Chondrocyte (in vitro differentiated cells): Measurements from ENCODE around the gene GABRQ. TPM values are rescaled to one million over a fixed set of nuclear protein-coding genes. Genes with fewer than 3 reads are reported as not detected.

Source experiments
- total RNA-seq: library from RNA; stranded (reverse); gene quantifications from 3 replicates; pipeline ENCODE4 v1.2.1, GENCODE V29; 2021

The GABRQ gene
- total RNA-seq, 1 donor from 2014 or later: not detected

Other genes starting within 250 kb of the GABRQ start
- gene GABRA3, start 186.6 kb upstream of the GABRQ start, total RNA-seq: not detected in 3 replicates
- gene MAGEA3, start 60.9 kb downstream of the GABRQ start, total RNA-seq: not detected in 3 replicates
- not detected in 3 replicates for gene CSAG2, start 71.4 kb downstream of the GABRQ start, total RNA-seq
- gene MAGEA2B, start 76.7 kb downstream of the GABRQ start, total RNA-seq: not detected in 3 replicates
- gene CSAG1, start 95.8 kb downstream of the GABRQ start, total RNA-seq: not detected in 3 replicates
- gene MAGEA12, start 95.9 kb downstream of the GABRQ start, total RNA-seq: not detected in 3 replicates
- gene MAGEA2, start 115.9 kb downstream of the GABRQ start, total RNA-seq: not detected in 3 replicates
- not detected in 3 replicates for gene CSAG3, start 121.3 kb downstream of the GABRQ start, total RNA-seq
- not detected in 3 replicates for gene MAGEA6, start 131.8 kb downstream of the GABRQ start, total RNA-seq
- gene CETN2, start 192.9 kb downstream of the GABRQ start, total RNA-seq: 27.0 to 42.3 TPM (median 30.0 TPM) in 3 replicates
- 18.1 to 20.3 TPM (median 18.7 TPM) in 3 replicates for gene NSDHL, start 193.2 kb downstream of the GABRQ start, total RNA-seq